Measurements from ENCODE around the gene EMX1. TPM values are rescaled to one million over a fixed set of nuclear protein-coding genes. Genes with fewer than 3 reads are reported as not detected.

EMX1 gene
- total RNA-seq, 2 donors from 2014 or later: not detected

GRCh38 chr2:72914206-72914559, 3.1 kb upstream of the EMX1 start:
- H3K4me3 Mint-ChIP-seq: no peak overlapping the region
- DNase-seq (no peak), ATAC-seq (no peak)
- peaks cover 28% of the 10 kb centered on the region for H3K4me1 Mint-ChIP-seq
- H3K36me3 Mint-ChIP-seq (ENCODE audit: low read depth): peaks cover 11% of the 10 kb centered on the region
- H3K27ac Mint-ChIP-seq: no peak overlapping the region
- H3K27me3 Mint-ChIP-seq: peaks cover 76% of the 10 kb centered on the region
- peaks cover 3% of the 10 kb centered on the region for H3K9me3 ChIP-seq (ENCODE audit: control insufficient read depth, low read length, poor library complexity, severe bottlenecking)

GRCh38 chr2:72914589-72915319, 2.6 kb upstream of the EMX1 start:
- Mint-ChIP-seq H3K36me3 (ENCODE audit: low read depth) (peaks cover 11% of the 10 kb centered on the region), H3K4me1 (peaks cover 32% of the 10 kb centered on the region), H3K27me3 (peaks cover 76% of the 10 kb centered on the region), H3K27ac (no peak overlapping the region), H3K4me3 (peak overlapping the region; percentile 86)
- ATAC-seq (no peak), DNase-seq (no peak)
- H3K9me3 ChIP-seq (ENCODE audit: control insufficient read depth, low read length, poor library complexity, severe bottlenecking): peaks cover 3% of the 10 kb centered on the region

- ATAC-seq: no peak
- no peak for DNase-seq
- peaks cover 33% of the 10 kb centered on the region for H3K4me1 Mint-ChIP-seq
- H3K27me3 Mint-ChIP-seq: peaks cover 77% of the 10 kb centered on the region
- H3K27ac Mint-ChIP-seq: no peak overlapping the region
- peaks cover 3% of the 10 kb centered on the region for H3K9me3 ChIP-seq (ENCODE audit: control insufficient read depth, low read length, poor library complexity, severe bottlenecking)
- peak overlapping the region; percentile 86 for H3K4me3 Mint-ChIP-seq
- H3K36me3 Mint-ChIP-seq (ENCODE audit: low read depth): peaks cover 11% of the 10 kb centered on the region
Measured at GRCh38 chr2:72915320-72915906, 1.9 kb upstream of the EMX1 start.

- DNase-seq (peak in 2 of 3 donors; percentile 28 to 36), ATAC-seq (peak; percentile 69)
- Mint-ChIP-seq H3K4me1 (peaks cover 35% of the 10 kb centered on the region), H3K36me3 (ENCODE audit: low read depth) (peaks cover 11% of the 10 kb centered on the region), H3K4me3 (peak overlapping the region; percentile 86), H3K27me3 (peaks cover 77% of the 10 kb centered on the region), H3K27ac (no peak overlapping the region)
- peaks cover 3% of the 10 kb centered on the region for H3K9me3 ChIP-seq (ENCODE audit: control insufficient read depth, low read length, poor library complexity, severe bottlenecking)
Measured at GRCh38 chr2:72915907-72916742, 1.2 kb upstream of the EMX1 start.

- no peak for ATAC-seq
- Mint-ChIP-seq H3K4me1 (peaks cover 31% of the 10 kb centered on the region), H3K27me3 (peaks cover 77% of the 10 kb centered on the region), H3K27ac (peak overlapping the region; percentile 16), H3K36me3 (ENCODE audit: low read depth) (peaks cover 8% of the 10 kb centered on the region), H3K4me3 (peak overlapping the region; percentile 86)
- no peak for DNase-seq
- H3K9me3 ChIP-seq (ENCODE audit: control insufficient read depth, low read length, poor library complexity, severe bottlenecking): peaks cover 3% of the 10 kb centered on the region
Measured at GRCh38 chr2:72916743-72917137, 579 bp upstream of the EMX1 start.

- ATAC-seq (peak; percentile 41), DNase-seq (no peak)
- Mint-ChIP-seq H3K27me3 (peaks cover 78% of the 10 kb centered on the region), H3K27ac (no peak overlapping the region), H3K4me1 (peaks cover 31% of the 10 kb centered on the region), H3K36me3 (ENCODE audit: low read depth) (peaks cover 10% of the 10 kb centered on the region), H3K4me3 (peak overlapping the region; percentile 82)
- H3K9me3 ChIP-seq (ENCODE audit: control insufficient read depth, low read length, poor library complexity, severe bottlenecking): peaks cover 3% of the 10 kb centered on the region
Measured at GRCh38 chr2:72917877-72918553, 696 bp downstream of the EMX1 start.

GRCh38 chr2:72919414-72920317, 2.3 kb downstream of the EMX1 start:
- peaks cover 74% of the 10 kb centered on the region for H3K27me3 Mint-ChIP-seq
- H3K4me3 Mint-ChIP-seq: no peak overlapping the region
- peaks cover 9% of the 10 kb centered on the region for H3K36me3 Mint-ChIP-seq (ENCODE audit: low read depth)
- H3K9me3 ChIP-seq (ENCODE audit: control insufficient read depth, low read length, poor library complexity, severe bottlenecking): no peaks in the 10 kb centered on the region
- peaks cover 31% of the 10 kb centered on the region for H3K4me1 Mint-ChIP-seq
- DNase-seq (no peak), ATAC-seq (no peak)
- no peak overlapping the region for H3K27ac Mint-ChIP-seq

- peak; percentile 17 for ATAC-seq
- peaks cover 9% of the 10 kb centered on the region for H3K36me3 Mint-ChIP-seq (ENCODE audit: low read depth)
- H3K4me3 Mint-ChIP-seq: peak overlapping the region; percentile 52
- H3K27me3 Mint-ChIP-seq: peaks cover 66% of the 10 kb centered on the region
- peaks cover 26% of the 10 kb centered on the region for H3K4me1 Mint-ChIP-seq
- no peak overlapping the region for H3K27ac Mint-ChIP-seq
- no peak for DNase-seq
- no peaks in the 10 kb centered on the region for H3K9me3 ChIP-seq (ENCODE audit: control insufficient read depth, low read length, poor library complexity, severe bottlenecking)
Measured at GRCh38 chr2:72920318-72921087, 3.2 kb downstream of the EMX1 start.

GRCh38 chr2:72921088-72921851, 4.0 kb downstream of the EMX1 start:
- Mint-ChIP-seq H3K4me1 (peaks cover 27% of the 10 kb centered on the region), H3K27me3 (peaks cover 62% of the 10 kb centered on the region), H3K36me3 (ENCODE audit: low read depth) (peaks cover 9% of the 10 kb centered on the region), H3K27ac (no peak overlapping the region), H3K4me3 (no peak overlapping the region)
- H3K9me3 ChIP-seq (ENCODE audit: control insufficient read depth, low read length, poor library complexity, severe bottlenecking): no peaks in the 10 kb centered on the region
- DNase-seq (no peak), ATAC-seq (no peak)

GRCh38 chr2:72921853-72922252, 4.5 kb downstream of the EMX1 start:
- H3K9me3 ChIP-seq (ENCODE audit: control insufficient read depth, low read length, poor library complexity, severe bottlenecking): no peaks in the 10 kb centered on the region
- Mint-ChIP-seq H3K27ac (no peak overlapping the region), H3K4me1 (peaks cover 25% of the 10 kb centered on the region), H3K36me3 (ENCODE audit: low read depth) (peaks cover 9% of the 10 kb centered on the region), H3K4me3 (no peak overlapping the region), H3K27me3 (peaks cover 56% of the 10 kb centered on the region)
- ATAC-seq (no peak), DNase-seq (no peak)

GRCh38 chr2:72923833-72924352, 6.6 kb downstream of the EMX1 start:
- no peak for ATAC-seq

More at GRCh38 chr2:72923833-72924352, 6.6 kb downstream of the EMX1 start:
- Mint-ChIP-seq H3K36me3 (ENCODE audit: low read depth) (peaks cover 9% of the 10 kb centered on the region), H3K4me1 (peaks cover 18% of the 10 kb centered on the region), H3K27me3 (peaks cover 49% of the 10 kb centered on the region), H3K27ac (no peak overlapping the region), H3K4me3 (peak overlapping the region; percentile 39)
- no peak for DNase-seq
- H3K9me3 ChIP-seq (ENCODE audit: control insufficient read depth, low read length, poor library complexity, severe bottlenecking): no peaks in the 10 kb centered on the region

All from T-helper 17 cell (primary cell).